NCI-H1105 treated with DMSO at 0.1 percent for 48 hours (cell line): ENCODE measurements around the gene B4GALT1.
"Not testable (repeated sequence)": the region's sequence is repeated elsewhere in the genome, so short reads cannot be mapped to it uniquely, and the experiment has no call there.

Experiments
- DNase-seq: peaks from one replicate; lab custom pipeline; 2025; lab: John Stamatoyannopoulos, UW

The B4GALT1 gene

DNA sequence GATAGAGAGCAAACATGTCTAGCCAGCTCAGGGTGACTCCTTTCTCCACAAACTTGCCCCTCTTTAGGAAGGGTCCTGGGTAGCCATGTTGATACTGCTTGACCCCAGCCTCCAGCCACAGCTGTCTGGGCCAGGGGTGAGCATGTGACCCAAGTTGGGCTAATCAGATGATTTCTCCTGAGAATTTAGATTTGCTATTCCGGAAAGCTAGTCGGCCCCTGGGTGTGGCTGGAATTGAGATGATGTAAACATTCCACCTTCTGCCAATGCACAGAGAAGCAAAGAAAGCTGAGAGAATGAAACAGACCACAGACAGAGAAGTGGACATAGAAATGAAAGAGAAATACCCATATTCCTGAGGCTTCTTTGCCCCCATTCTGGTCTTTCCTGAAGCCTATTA, 17.8 kb upstream of the B4GALT1 start:
- no peak for DNase-seq

- no peak for DNase-seq
Measured at GRCh38 chr9:33182519-33182918, 15.4 kb upstream of the B4GALT1 start.

GRCh38 chr9:33180526-33181184, 13.5 kb upstream of the B4GALT1 start:
- DNase-seq: no peak

DNA sequence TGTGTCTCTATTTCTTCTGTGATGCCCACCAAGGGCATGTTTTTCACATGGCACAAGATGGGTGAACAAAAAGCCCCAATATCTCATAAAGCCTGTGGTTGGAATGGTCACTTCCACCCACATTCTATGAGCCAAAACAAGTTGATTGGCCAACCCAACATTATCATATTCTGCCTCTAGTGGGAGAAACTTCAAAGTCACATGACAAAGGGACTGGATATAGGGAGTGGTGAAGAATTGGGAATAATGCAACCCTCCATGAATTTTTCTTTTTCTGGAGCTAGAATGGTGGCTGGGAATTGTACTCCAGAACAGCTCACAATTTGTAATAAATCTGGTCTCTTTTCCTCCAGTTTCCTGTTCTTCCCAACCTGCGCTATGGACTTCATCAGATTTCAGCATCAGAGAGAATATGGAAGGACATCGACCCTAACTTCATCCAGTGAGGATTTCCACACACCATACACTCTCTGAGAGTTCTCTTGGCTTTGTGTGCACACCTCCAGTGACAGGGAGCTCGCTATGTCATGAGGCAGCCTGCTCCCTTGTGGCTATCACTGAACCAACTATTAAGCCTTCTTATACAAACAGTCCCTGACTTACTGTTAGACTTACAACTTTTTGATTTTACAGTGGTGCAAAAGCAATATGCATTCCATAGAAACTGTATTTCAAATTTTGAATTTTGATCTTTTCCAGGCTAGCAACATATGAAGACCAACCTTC, 12.0 kb upstream of the B4GALT1 start:
- no peak for DNase-seq

- DNase-seq: no peak
Measured at GRCh38 chr9:33177639-33178038, 10.5 kb upstream of the B4GALT1 start.

- DNase-seq: no peak
Measured at GRCh38 chr9:33177086-33177485, 9.9 kb upstream of the B4GALT1 start.

DNA sequence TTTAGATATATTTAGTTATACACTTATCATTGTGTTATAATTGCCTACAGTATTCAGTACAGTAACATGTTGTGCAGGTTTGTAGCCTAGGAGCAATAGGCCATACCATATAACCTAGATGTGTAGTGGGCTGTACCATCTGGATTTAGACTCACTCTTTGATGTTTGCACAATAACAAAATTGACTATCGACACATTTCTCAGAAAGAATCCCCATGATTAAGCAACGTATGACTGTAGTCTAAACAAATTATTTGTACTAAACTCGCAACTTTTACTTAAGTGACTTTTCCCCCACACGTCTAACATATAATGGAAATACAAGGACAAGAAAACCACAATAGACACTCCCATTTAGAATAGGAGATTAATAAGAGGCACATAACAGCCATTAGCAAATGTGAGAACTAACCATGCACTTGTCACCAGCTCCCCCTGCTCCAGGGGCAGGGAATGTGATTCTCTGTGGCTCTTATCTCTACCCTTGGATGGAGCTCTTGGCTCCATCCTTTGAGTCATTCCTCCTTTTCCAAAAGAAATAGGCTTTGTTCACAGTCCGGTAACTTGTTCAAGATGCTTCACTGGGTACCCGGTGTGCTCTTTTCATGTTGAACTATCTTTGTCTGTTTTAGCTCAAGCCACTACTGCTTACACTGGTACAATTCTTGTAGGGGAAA, 8.7 kb upstream of the B4GALT1 start:
- DNase-seq: no peak

- DNase-seq: no peak
Measured at GRCh38 chr9:33172256-33173238, 5.4 kb upstream of the B4GALT1 start.

DNA sequence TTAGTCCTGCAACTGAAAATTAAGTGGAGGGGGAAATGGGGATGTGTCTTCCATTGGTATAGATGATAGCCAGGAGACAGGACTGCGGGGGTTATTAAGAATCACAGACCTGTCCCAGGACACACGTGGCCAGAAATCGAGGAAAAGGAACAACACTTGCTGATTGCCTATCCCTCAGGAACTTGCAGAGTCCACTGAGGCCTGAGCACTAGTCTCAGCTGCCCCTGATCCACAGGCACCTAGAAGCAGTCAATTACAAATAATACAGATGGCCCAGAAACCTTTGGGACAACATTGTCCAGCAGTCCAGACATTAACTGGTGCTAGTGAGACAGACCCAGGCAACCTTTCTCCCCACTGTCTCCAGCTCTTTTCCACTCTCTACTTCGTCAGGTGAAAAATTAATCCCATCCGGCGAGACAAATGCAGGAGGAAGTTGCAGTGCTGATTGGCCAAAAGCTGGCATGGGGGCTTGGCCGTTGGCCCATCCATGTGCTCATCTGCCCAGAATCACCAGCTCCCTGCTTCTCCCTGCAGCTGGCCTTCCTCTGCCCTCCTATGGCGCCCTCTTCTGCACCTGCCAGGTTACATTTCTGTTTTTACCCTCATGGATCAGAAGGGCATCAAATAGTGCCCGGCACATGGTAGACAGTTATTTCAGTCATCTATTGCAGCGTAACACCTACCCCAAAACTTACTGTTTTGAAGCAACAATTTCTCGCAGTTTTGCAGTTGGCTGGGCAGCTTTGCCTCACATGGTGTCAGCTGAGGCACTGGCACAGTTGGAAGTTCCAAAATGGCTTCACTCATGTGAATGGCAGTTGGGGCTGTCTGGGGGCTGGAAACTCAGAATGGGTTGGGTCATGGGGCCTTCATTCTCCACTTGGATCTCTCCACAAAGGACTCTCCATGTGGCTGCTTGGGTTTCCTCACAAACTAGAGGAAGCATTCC, 3.6 kb upstream of the B4GALT1 start:
- peak; percentile 50 for DNase-seq

- DNase-seq: no peak
Measured at GRCh38 chr9:33168941-33169544, 1.9 kb upstream of the B4GALT1 start.

- DNase-seq: no peak
Measured at GRCh38 chr9:33167972-33168461, 881 bp upstream of the B4GALT1 start.

DNA sequence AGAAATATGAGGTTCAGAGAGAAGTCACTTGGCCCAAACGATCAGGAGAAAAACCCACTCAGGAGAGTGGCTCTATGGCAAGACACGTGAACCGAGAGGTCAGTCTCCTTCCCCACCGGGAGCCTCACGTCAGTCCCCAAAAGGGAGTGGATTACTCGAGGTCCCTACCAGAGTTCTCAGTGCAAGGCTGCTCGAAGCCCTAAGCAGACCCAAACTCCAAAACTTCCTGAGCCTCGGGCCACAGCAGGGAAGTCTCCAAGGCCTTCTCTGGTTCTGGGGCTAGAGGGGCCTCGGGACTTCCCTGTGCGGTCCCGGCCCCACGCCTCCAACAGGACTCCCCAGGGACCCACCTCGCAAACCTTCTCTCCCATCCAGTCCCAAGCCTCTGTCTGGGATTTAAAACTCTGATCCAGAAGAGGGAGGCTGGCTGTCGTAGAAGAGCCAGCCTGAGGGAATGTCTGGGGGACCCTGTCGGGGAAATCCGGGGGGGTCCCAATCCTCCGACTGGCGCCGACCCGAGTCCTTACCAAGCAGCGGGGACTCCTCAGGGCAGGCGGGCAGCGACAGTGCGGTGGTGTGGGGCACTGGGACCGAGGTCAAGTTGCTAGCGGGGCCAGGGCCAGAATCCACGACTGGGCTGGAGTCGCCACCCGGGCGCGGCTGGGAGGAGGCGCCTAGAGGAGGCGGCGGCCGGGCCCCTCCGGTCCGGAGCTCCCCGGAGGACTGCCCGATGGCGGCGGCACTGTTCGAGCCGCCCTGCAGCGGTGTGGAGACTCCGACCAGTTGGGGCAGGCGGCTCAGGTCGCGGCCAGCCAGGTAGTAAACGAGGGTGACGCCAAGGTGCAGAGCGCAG, 679 bp downstream of the B4GALT1 start:
- DNase-seq: no peak

DNA sequence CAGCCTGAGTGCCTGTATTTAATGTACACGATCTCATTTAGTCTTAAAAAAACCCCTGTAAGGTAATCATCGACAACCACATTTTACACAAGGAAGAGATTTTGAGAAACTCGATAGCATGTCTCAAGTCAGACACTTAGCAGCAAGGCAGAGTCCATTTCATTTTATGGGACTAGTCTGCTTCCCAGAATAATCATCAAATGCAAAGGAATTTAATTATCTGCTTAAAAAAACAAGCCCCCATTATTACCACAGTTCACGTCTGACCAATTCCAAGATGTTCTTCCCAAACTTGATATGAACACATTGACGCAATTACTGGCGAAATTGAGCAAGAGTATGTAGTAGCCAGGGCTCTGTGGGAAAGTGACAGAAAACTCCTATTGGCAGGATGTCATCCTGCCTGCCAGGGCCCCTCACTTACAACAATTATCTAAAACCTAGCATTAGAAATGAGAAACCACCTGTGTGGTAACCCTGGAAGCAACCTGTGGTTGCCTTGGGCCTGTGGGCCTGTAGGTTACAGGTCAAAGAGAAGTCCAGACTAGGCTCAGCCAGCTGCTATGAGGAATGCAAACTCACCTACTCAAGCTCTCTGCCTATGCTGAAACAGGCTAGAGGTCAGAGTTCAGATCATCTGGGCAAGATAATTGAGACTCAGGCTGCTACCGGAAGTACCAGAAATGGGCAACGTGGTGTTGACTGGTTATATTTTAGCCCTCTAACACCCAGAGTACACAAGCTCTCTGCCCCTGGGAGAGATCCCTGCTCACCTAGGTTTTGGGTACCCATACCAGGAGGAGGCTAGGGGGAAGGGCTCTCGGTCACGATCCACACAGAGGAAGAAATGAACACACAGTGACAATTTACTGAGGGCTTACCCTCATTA, 1.6 kb downstream of the B4GALT1 start:
- no peak for DNase-seq

- DNase-seq: not testable (repeated sequence)
Measured at GRCh38 chr9:33164921-33165262, 2.2 kb downstream of the B4GALT1 start.

DNA sequence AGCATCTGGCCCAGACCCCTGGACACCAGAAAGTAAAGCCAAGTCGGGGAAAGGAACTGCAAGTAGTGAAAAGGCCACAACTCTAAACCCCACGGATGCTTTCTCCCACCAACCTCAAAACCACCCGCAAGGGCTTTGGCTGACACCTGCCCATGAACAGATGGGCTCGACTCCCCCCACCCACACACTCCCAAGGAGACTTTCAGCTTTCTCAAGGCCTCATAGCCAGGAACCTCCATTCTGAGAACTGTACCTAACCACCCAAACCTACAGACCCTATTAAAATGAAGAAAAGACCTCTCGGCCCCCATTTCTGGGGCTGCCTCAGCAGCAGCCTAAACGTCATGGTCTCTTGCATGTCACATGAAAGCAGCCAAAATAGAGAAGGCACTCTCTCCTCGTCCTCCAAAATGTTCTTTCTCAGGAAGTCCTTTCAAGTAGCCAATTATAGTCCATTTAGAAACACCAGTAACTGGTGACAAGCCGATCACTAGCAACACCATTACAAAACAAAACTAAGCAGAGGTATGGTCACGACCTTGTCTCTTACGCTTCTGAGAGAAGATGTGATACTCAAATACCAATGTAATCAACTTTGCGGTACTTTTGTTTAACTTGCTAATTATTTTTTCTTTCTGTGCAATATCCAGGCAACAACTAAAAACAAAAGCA, 2.9 kb downstream of the B4GALT1 start:
- no peak for DNase-seq

DNA sequence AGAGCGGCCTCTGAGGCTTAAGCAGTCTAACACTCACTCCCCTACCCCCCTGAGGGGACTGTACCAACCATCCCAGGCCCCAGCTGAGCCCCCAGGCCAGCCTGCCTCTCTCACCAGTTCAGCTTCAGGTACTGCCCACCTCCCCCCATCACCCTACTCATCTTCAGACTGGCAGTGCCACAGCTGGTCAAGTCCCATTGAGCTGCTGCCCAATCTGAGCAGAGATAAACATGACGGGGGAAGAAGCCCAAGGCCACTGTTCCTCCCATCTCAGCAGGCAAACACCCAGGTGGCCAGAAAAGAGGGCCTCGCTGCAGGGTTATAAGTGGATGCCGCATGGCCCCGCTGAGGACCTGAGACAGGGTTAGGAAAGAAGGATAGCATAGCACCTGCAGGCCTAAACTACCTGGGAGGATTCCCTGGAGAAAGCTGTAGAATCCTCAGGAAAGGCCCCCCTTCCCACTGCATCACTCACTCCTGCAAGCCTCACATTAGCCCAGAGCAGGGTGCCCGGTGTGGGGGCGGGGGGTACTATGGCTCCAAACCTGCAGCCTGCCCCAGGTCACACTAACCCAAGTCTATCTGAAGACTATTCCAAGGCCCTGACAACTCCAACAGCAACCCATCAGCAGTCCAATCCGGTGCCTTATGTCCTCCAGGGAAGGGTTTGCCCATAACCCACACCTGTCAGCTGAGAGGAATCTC, 3.6 kb downstream of the B4GALT1 start:
- DNase-seq: no peak

DNA sequence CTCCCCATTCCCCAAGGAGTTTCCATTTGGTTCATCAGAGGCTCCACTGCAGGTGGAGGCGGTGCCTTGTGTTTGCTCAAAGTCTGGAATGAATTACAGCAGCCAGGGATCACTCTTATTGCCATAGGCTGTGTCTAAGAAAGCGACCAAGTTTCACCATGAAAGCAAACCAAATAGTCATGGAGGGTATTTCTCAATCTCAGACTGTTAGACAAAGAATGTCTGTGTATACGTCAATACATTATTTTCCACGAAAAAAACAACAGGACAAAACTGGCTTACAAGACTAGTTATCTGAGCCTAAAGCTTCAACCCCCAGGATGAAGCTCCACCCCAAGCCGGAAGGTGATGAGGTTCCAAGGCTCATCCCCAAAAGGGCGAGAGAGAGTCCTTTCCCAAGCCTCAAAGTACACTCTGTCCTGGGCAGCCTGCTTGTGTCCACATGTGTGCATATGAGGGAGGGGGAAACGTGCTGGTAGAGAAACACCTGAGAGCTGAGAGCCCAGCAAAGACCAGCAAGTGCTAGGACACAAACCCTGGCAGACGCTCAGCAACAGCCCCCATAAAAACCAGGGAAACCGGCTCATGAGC, 4.3 kb downstream of the B4GALT1 start:
- no peak for DNase-seq
